Epithelial cell of esophagus (primary cell): ENCODE results near the gene SERPINA4.
A peak's percentile ranks its signal among the peaks of the same experiment; 100 is the strongest.

Source experiments
- DNase-seq: peaks from one replicate; pipeline ENCODE4 v3.0.0; 2010; ENCODE audit warnings: low read depth
- H3K4me3 ChIP-seq: 2 replicates; pipeline ENCODE4 v1.5.1; 2011; ENCODE audit warnings: mild to moderate bottlenecking, low read length, control low read depth
- CTCF ChIP-seq: IDR thresholded peaks from 2 replicates; pipeline ENCODE4 v1.5.1; 2011; ENCODE audit warnings: low read depth, mild to moderate bottlenecking, low read length, control low read depth, inconsistent platforms; ENCODE audit not compliant: insufficient read depth; ENCODE audit errors: missing control alignments

SERPINA4 gene

DNA sequence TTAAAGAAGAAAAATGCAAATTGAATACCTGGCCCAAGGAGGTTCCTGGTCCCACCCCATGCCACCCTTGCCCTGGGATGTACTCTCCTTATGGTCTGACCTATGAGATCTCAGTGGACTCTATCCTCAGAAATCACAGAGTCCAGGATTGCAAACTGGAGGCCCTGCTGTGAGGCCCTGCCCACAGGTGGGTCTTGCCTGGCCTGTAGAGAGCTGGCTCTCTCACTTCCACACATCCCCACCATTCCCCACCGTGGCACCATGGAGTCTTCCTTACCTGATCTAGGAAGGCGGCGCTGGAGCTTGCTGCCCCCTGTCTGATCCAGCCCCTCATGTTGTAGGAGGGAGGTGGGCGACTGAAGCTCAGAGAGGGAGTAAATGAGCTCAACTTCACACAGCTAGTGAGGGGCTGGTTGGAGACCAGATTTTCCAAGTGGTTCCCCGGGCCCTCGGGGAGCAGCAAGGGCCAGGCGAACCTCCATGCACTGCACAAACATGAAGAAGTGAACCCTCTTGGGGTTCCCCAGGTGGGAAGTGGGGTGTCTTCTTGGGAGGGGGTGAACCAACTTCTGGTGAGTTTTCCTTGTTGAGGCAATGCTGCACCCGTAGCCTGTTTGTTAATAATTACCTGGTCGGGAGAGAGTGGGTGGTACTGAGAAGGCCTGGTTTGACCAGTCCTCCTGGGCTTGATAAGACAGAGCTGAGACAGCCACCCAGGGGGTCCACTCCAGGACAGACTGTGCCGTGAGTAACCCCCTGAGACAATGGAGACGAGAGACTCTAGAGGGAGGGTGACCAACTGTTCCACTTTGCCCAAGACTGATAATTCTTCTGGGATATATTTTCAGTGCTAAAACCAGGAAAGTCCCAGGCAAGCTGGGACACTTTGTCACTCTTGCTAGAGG is at the start of gene SERPINA4:
SERPINA4 (plus strand) TSS at position 692 of the 905 bp plus-strand sequence. CDS start 2,041 bp downstream, outside the sequence.
- TF ChIP-seq CTCF: no peak
- no peak for DNase-seq

GRCh38 chr14:94514351-94514750 is 46.9 kb upstream of the SERPINA4 start:
- no peak overlapping the region for H3K4me3 ChIP-seq
- no peak for DNase-seq
- TF ChIP-seq CTCF: no peak

More for the DNA sequence above, at the start of gene SERPINA4:
- H3K4me3 ChIP-seq: no peak within 1 kb of the TSS

DNA sequence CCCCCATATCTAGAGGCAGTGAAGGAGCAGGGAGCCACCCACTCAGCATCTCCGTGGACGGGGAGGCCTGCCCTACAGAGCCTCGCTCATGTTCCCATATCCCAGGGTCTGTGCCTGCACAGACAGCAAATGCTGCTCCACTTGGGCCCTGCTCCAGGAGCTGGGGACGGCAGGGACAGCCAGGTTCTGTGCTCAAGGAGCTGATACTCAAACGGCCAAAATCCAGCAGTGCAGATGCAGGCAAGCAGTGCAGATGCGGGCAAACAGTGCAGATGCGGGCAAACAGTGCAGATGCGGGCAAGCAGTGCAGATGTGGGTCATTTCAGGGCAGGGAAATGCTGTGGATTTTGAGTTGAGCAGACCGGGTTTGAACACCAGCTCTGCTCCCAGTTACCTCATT is 45.8 kb upstream of the SERPINA4 start:
- no peak overlapping the region for H3K4me3 ChIP-seq
- DNase-seq: no peak
- no peak for TF ChIP-seq CTCF

DNA sequence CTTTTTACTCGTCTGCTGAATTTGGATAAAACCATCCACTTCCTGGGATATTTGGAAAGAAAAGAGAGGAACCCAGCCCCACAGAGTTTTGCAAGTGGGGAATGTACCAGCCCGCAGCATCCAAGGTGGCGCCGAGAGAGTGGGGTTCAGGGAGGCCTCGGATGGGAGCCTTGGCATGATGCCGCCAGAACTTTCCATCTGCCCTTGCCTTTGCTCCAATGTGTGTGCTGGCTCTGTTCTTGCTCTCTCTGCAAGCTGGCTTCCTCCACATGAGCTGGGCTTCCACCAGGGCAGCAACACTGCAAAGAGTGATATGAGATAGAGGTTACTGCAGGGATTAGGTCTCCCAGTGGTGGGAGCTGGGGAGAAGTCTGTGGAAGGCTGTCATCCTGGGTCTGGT is 45.4 kb upstream of the SERPINA4 start:
- DNase-seq: no peak
- no peak overlapping the region for H3K4me3 ChIP-seq
- TF ChIP-seq CTCF: no peak

DNA sequence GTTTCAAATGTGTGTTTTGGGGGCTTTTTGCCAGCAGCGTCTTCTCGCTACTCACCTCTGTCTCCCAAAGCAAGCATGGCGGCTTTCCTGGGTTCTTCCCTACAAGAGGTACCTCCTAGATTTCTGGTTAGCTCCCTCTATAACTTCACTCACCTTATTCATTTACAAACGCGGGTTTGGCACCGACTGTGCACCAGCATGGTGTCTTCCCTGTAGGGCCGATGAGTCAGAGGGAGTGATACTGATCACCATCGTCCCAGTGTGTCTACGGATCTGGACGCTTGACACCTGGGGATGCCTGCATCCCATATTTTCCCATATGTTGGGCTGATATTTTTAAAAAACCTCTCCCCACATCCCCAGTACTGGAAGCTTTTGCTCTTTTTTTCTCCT is 44.0 kb upstream of the SERPINA4 start:
- TF ChIP-seq CTCF: no peak
- H3K4me3 ChIP-seq: no peak overlapping the region
- DNase-seq: peak; percentile 3

- DNase-seq: no peak
- H3K4me3 ChIP-seq: no peak overlapping the region
- no peak for TF ChIP-seq CTCF
Measured at GRCh38 chr14:94517641-94518257, 43.5 kb upstream of the SERPINA4 start.
